RPMI7951 (cell line): ENCODE data around the gene WIPF1. TPM values are rescaled to one million over a fixed set of nuclear protein-coding genes. Genes with fewer than 3 reads are reported as not detected.

Source experiments
- DNase-seq: peaks from one replicate; pipeline ENCODE4 v3.0.0-alpha.2; 2012; ENCODE audit warnings: low read depth
- total RNA-seq: library from RNA; depleted of rRNA; stranded (reverse); fragments of >200 nt; shearing (Covaris generic); gene quantifications from 2 replicates; pipeline ENCODE4 v1.2.3, GENCODE V29; 2014

Gene WIPF1
- total RNA-seq, 1 experiment from 2014 or later = 35.3 TPM

GRCh38 chr2:174623106-174623637 is 25.6 kb upstream of the WIPF1 start:
- no peak for DNase-seq

- no peak for DNase-seq
These were observed 23.7 kb upstream of the WIPF1 start for GRCh38 chr2:174621323-174621722.

GRCh38 chr2:174618179-174618578 is 20.6 kb upstream of the WIPF1 start:
- DNase-seq = no peak

- DNase-seq = no peak
These were observed 20.1 kb upstream of the WIPF1 start for GRCh38 chr2:174617718-174618117.

GRCh38 chr2:174617120-174617519 is 19.5 kb upstream of the WIPF1 start:
- no peak for DNase-seq

GRCh38 chr2:174615871-174616436 is 18.4 kb upstream of the WIPF1 start:
- DNase-seq = peak; percentile 91

GRCh38 chr2:174614261-174614660 is 16.7 kb upstream of the WIPF1 start:
- DNase-seq = peak; percentile 87

GRCh38 chr2:174613531-174613930 is 15.9 kb upstream of the WIPF1 start:
- no peak for DNase-seq

GRCh38 chr2:174612970-174613369 is 15.4 kb upstream of the WIPF1 start:
- DNase-seq = no peak

- no peak for DNase-seq
These were observed 14.2 kb upstream of the WIPF1 start for GRCh38 chr2:174611854-174612253.

- DNase-seq = no peak
These were observed 13.4 kb upstream of the WIPF1 start for GRCh38 chr2:174611006-174611405.

GRCh38 chr2:174610243-174610995 is 12.8 kb upstream of the WIPF1 start:
- peak; percentile 57 for DNase-seq

- no peak for DNase-seq
These were observed 11.7 kb upstream of the WIPF1 start for GRCh38 chr2:174609261-174609660.

GRCh38 chr2:174608866-174609214 is 11.2 kb upstream of the WIPF1 start:
- DNase-seq = no peak

- no peak for DNase-seq
These were observed 10.6 kb upstream of the WIPF1 start for GRCh38 chr2:174607989-174608865.

- DNase-seq = no peak
These were observed 10.0 kb upstream of the WIPF1 start for GRCh38 chr2:174607584-174607983.

GRCh38 chr2:174606336-174606735 is 8.7 kb upstream of the WIPF1 start:
- peak; percentile 98 for DNase-seq

- DNase-seq = peak; percentile 50
These were observed 8.1 kb upstream of the WIPF1 start for GRCh38 chr2:174605687-174606086.

- peak; percentile 82 for DNase-seq
These were observed 5.7 kb upstream of the WIPF1 start for GRCh38 chr2:174603280-174603679.

GRCh38 chr2:174602745-174603144 is 5.1 kb upstream of the WIPF1 start:
- DNase-seq = no peak

- no peak for DNase-seq
These were observed 2.7 kb upstream of the WIPF1 start for GRCh38 chr2:174600349-174600748.

GRCh38 chr2:174599310-174599921 is 1.8 kb upstream of the WIPF1 start:
- no peak for DNase-seq
